Activated T-cell treated with anti-CD3 and anti-CD28 coated beads, Interleukin-2, amount 50 U/mL, for 72 hours (primary cell): ENCODE data around the gene ZNF148. TPM values are rescaled to one million over a fixed set of nuclear protein-coding genes. Genes with fewer than 3 reads are reported as not detected.
A peak's percentile ranks its signal among the peaks of the same experiment; 100 is the strongest.

Source experiments
- ATAC-seq, 2 donors: fragments of 150-1000 bp; cut with Tn5 transposase; replicated peaks in 1 of 2; 2 replicates each; pipeline ENCODE4 v1.10.0; 2021; ENCODE audit warnings: moderate library complexity in 2 of 2, mild to moderate bottlenecking in 1 of 2
- DNase-seq, 2 donors: peaks; one replicate each; pipeline ENCODE4 v3.0.0; 2021 to 2022; ENCODE audit warnings: mixed read lengths in 1 of 2
- H3K27ac Mint-ChIP-seq: one replicate; pipeline ENCODE4 v1.8.0; 2022; ENCODE audit warnings: mild to moderate bottlenecking, moderate library complexity, mixed read lengths
- H3K27me3 Mint-ChIP-seq: one replicate; pipeline ENCODE4 v1.8.0; 2022; ENCODE audit warnings: low read depth, mixed read lengths
- H3K36me3 Mint-ChIP-seq, 2 donors: one replicate each; pipeline ENCODE4 v1.8.0; 2022; ENCODE audit warnings: mixed read lengths in 2 of 2, mild to moderate bottlenecking in 1 of 2; ENCODE audit not compliant: insufficient read depth in 2 of 2
- H3K4me1 Mint-ChIP-seq: one replicate; pipeline ENCODE4 v1.8.0; 2022; ENCODE audit warnings: low read depth, mixed read lengths
- H3K4me3 Mint-ChIP-seq, 2 donors: one replicate each; pipeline ENCODE4 v1.8.0; 2022; ENCODE audit warnings: mild to moderate bottlenecking in 2 of 2, mixed read lengths in 2 of 2, moderate library complexity in 2 of 2
- H3K9me3 Mint-ChIP-seq, 2 donors: one replicate each; pipeline ENCODE4 v1.8.0; 2022; ENCODE audit warnings: mixed read lengths in 2 of 2
- total RNA-seq, 2 donors: library from RNA; stranded (reverse); gene quantifications; one replicate each; pipeline ENCODE4 v1.2.3, GENCODE V29; 2022

Gene ZNF148
- total RNA-seq, 2 donors from 2014 or later = 42.0 to 44.7 TPM

GRCh38 chr3:125359700-125360099, 15.4 kb downstream of the ZNF148 start:
- Mint-ChIP-seq H3K36me3 (peaks cover 0 to 3% of the 10 kb centered on the region in 2 donors), H3K4me3 (peak overlapping the region in 1 of 2 donors; percentile 1), H3K27ac (peak overlapping the region; percentile 16), H3K4me1 (peaks cover 61% of the 10 kb centered on the region), H3K9me3 (no peaks in the 10 kb centered on the region), H3K27me3 (no peaks in the 10 kb centered on the region)
- ATAC-seq (no peak), DNase-seq (no peak)

- Mint-ChIP-seq H3K27me3 (no peaks in the 10 kb centered on the region), H3K9me3 (no peaks in the 10 kb centered on the region), H3K27ac (peak overlapping the region; percentile 5), H3K4me3 (peak overlapping the region in 1 of 2 donors; percentile 22), H3K36me3 (peaks cover 0 to 3% of the 10 kb centered on the region in 2 donors), H3K4me1 (peaks cover 61% of the 10 kb centered on the region)
- no peak for DNase-seq
- no peak for ATAC-seq
Observed at GRCh38 chr3:125358923-125359322, 16.2 kb downstream of the ZNF148 start.

GRCh38 chr3:125357837-125358236, 17.3 kb downstream of the ZNF148 start:
- Mint-ChIP-seq H3K36me3 (peaks cover 0 to 3% of the 10 kb centered on the region in 2 donors), H3K9me3 (no peaks in the 10 kb centered on the region), H3K4me3 (peak overlapping the region; percentile 84 to 88), H3K4me1 (peaks cover 58% of the 10 kb centered on the region), H3K27me3 (no peaks in the 10 kb centered on the region), H3K27ac (peak overlapping the region; percentile 66)
- ATAC-seq = no peak
- no peak for DNase-seq

GRCh38 chr3:125357032-125357658, 18.0 kb downstream of the ZNF148 start:
- peaks cover 2 to 4% of the 10 kb centered on the region in 2 donors for H3K36me3 Mint-ChIP-seq
- peaks cover 63% of the 10 kb centered on the region for H3K4me1 Mint-ChIP-seq
- peak; percentile 58 to 74 for DNase-seq
- no peaks in the 10 kb centered on the region for H3K27me3 Mint-ChIP-seq
- H3K9me3 Mint-ChIP-seq = no peaks in the 10 kb centered on the region
- peak overlapping the region; percentile 84 to 88 for H3K4me3 Mint-ChIP-seq
- ATAC-seq = peak; percentile 98
- H3K27ac Mint-ChIP-seq = peak overlapping the region; percentile 80

GRCh38 chr3:125356140-125357026, 18.7 kb downstream of the ZNF148 start:
- Mint-ChIP-seq H3K27ac (peak overlapping the region; percentile 80), H3K9me3 (no peaks in the 10 kb centered on the region), H3K4me1 (peaks cover 71% of the 10 kb centered on the region), H3K36me3 (peaks cover 2 to 4% of the 10 kb centered on the region in 2 donors), H3K4me3 (peak overlapping the region; percentile 84 to 88), H3K27me3 (no peaks in the 10 kb centered on the region)
- no peak for ATAC-seq
- no peak for DNase-seq

GRCh38 chr3:125353659-125354058, 21.5 kb downstream of the ZNF148 start:
- Mint-ChIP-seq H3K9me3 (no peaks in the 10 kb centered on the region), H3K4me3 (no peak overlapping the region), H3K4me1 (peaks cover 81% of the 10 kb centered on the region), H3K27ac (no peak overlapping the region), H3K36me3 (peaks cover 2 to 8% of the 10 kb centered on the region in 2 donors), H3K27me3 (no peaks in the 10 kb centered on the region)
- no peak for DNase-seq
- ATAC-seq = no peak

GRCh38 chr3:125353128-125353527, 22.0 kb downstream of the ZNF148 start:
- ATAC-seq = no peak
- Mint-ChIP-seq H3K36me3 (peaks cover 2 to 13% of the 10 kb centered on the region in 2 donors), H3K9me3 (peaks cover 0 to 3% of the 10 kb centered on the region in 2 donors), H3K27me3 (no peaks in the 10 kb centered on the region), H3K4me3 (no peak overlapping the region), H3K27ac (peak overlapping the region; percentile 3), H3K4me1 (peaks cover 81% of the 10 kb centered on the region)
- DNase-seq = no peak

- no peak for DNase-seq
- H3K9me3 Mint-ChIP-seq = peaks cover 0 to 3% of the 10 kb centered on the region in 2 donors
- H3K4me1 Mint-ChIP-seq = peaks cover 74% of the 10 kb centered on the region
- peak overlapping the region; percentile 82 for H3K27ac Mint-ChIP-seq
- H3K4me3 Mint-ChIP-seq = peak overlapping the region in 1 of 2 donors; percentile 35
- peak; percentile 40 to 79 for ATAC-seq
- H3K27me3 Mint-ChIP-seq = no peaks in the 10 kb centered on the region
- H3K36me3 Mint-ChIP-seq = peaks cover 2 to 14% of the 10 kb centered on the region in 2 donors
Observed at GRCh38 chr3:125351814-125352456, 23.2 kb downstream of the ZNF148 start.

- ATAC-seq = no peak
- no peak for DNase-seq
- no peak overlapping the region for H3K27ac Mint-ChIP-seq
- H3K9me3 Mint-ChIP-seq = peaks cover 2 to 3% of the 10 kb centered on the region in 2 donors
- no peaks in the 10 kb centered on the region for H3K27me3 Mint-ChIP-seq
- no peak overlapping the region for H3K4me3 Mint-ChIP-seq
- H3K36me3 Mint-ChIP-seq = peaks cover 5 to 20% of the 10 kb centered on the region in 2 donors
- peaks cover 67% of the 10 kb centered on the region for H3K4me1 Mint-ChIP-seq
Observed at GRCh38 chr3:125351152-125351551, 24.0 kb downstream of the ZNF148 start.

- DNase-seq = no peak
- H3K36me3 Mint-ChIP-seq = peaks cover 7 to 25% of the 10 kb centered on the region in 2 donors
- ATAC-seq = no peak
- H3K9me3 Mint-ChIP-seq = peaks cover 3 to 5% of the 10 kb centered on the region in 2 donors
- no peaks in the 10 kb centered on the region for H3K27me3 Mint-ChIP-seq
- peak overlapping the region in 1 of 2 donors; percentile 5 for H3K4me3 Mint-ChIP-seq
- peak overlapping the region; percentile 54 for H3K27ac Mint-ChIP-seq
- peaks cover 61% of the 10 kb centered on the region for H3K4me1 Mint-ChIP-seq
Observed at GRCh38 chr3:125350597-125350996, 24.5 kb downstream of the ZNF148 start.

GRCh38 chr3:125349556-125350165, 25.5 kb downstream of the ZNF148 start:
- DNase-seq = no peak
- H3K36me3 Mint-ChIP-seq = peaks cover 11 to 33% of the 10 kb centered on the region in 2 donors
- H3K4me3 Mint-ChIP-seq = no peak overlapping the region
- H3K9me3 Mint-ChIP-seq = peaks cover 7 to 9% of the 10 kb centered on the region in 2 donors
- H3K27ac Mint-ChIP-seq = no peak overlapping the region
- ATAC-seq = no peak
- no peaks in the 10 kb centered on the region for H3K27me3 Mint-ChIP-seq
- H3K4me1 Mint-ChIP-seq = peaks cover 53% of the 10 kb centered on the region

GRCh38 chr3:125349055-125349454, 26.1 kb downstream of the ZNF148 start:
- no peaks in the 10 kb centered on the region for H3K27me3 Mint-ChIP-seq
- peaks cover 15 to 39% of the 10 kb centered on the region in 2 donors for H3K36me3 Mint-ChIP-seq
- H3K27ac Mint-ChIP-seq = no peak overlapping the region
- H3K4me3 Mint-ChIP-seq = no peak overlapping the region
- ATAC-seq (no peak), DNase-seq (no peak)
- peaks cover 53% of the 10 kb centered on the region for H3K4me1 Mint-ChIP-seq
- H3K9me3 Mint-ChIP-seq = peaks cover 9 to 14% of the 10 kb centered on the region in 2 donors
